SK-N-SH treated with all-trans-retinoic acid at 6 μM for 48 hours (cell line): ENCODE measurements around the gene TBX18.

Source experiments
- ATAC-seq: fragments of 200-7000 bp; cut with Tn5 transposase; 3 replicates; pipeline ENCODE4 v1.9.1; 2020; ENCODE audit warnings: mild to moderate bottlenecking, moderate library complexity
- ARNTL ChIP-seq: fragments of 450-650 bp; formaldehyde crosslinking; IDR thresholded peaks from 2 replicates; pipeline ENCODE4 v1.5.0; 2020; ENCODE audit warnings: low read depth, mild to moderate bottlenecking, moderate library complexity, borderline replicate concordance
- BACH2 ChIP-seq: fragments of 250-450 bp; sonication (Bioruptor Pico); IDR thresholded peaks from 2 replicates; pipeline ENCODE4 v1.9.0; 2021; ENCODE audit warnings: mild to moderate bottlenecking, borderline replicate concordance
- CSDC2 ChIP-seq: fragments of 250-450 bp; sonication (Bioruptor Pico); IDR thresholded peaks from 2 replicates; pipeline ENCODE4 v1.5.0; 2020; ENCODE audit warnings: mild to moderate bottlenecking, moderate library complexity
- ESRRG ChIP-seq: fragments of 250-450 bp; sonication (Bioruptor Pico); IDR thresholded peaks from 2 replicates; pipeline ENCODE4 v1.6.1; 2021; ENCODE audit warnings: mild to moderate bottlenecking
- GLIS3 ChIP-seq: fragments of 250-450 bp; sonication (Bioruptor Pico); IDR thresholded peaks from 2 replicates; pipeline ENCODE4 v1.5.0; 2020; ENCODE audit warnings: mild to moderate bottlenecking, moderate library complexity
- ISL1 ChIP-seq: fragments of 250-450 bp; sonication (Bioruptor Pico); IDR thresholded peaks from 2 replicates; pipeline ENCODE4 v2.1.2; 2022; ENCODE audit warnings: mild to moderate bottlenecking, moderate library complexity
- OSR1 ChIP-seq: fragments of 250-450 bp; sonication (Bioruptor Pico); IDR thresholded peaks from 2 replicates; pipeline ENCODE4 v1.8.0; 2022; ENCODE audit warnings: moderate library complexity, mild to moderate bottlenecking, inconsistent platforms
- PPARA ChIP-seq: fragments of 250-450 bp; sonication (Bioruptor Pico); IDR thresholded peaks from 2 replicates; pipeline ENCODE4 v1.5.0; 2020; ENCODE audit warnings: mild to moderate bottlenecking, borderline replicate concordance
- RARB ChIP-seq: fragments of 250-450 bp; sonication (Bioruptor Pico); IDR thresholded peaks from 2 replicates; pipeline ENCODE4 v1.8.0; 2021; ENCODE audit warnings: mild to moderate bottlenecking, moderate library complexity
- SNAI2 ChIP-seq: fragments of 250-450 bp; sonication (Bioruptor Pico); IDR thresholded peaks from 2 replicates; pipeline ENCODE4 v1.5.0; 2020; ENCODE audit warnings: mild to moderate bottlenecking, moderate library complexity
- TCF4 ChIP-seq: fragments of 250-450 bp; sonication (Bioruptor Pico); IDR thresholded peaks from 2 replicates; pipeline ENCODE4 v1.8.0; 2021; ENCODE audit warnings: mild to moderate bottlenecking, moderate library complexity, borderline replicate concordance
- TOX ChIP-seq: fragments of 250-450 bp; sonication (Bioruptor Pico); IDR thresholded peaks from 2 replicates; pipeline ENCODE4 v1.8.0; 2021; ENCODE audit warnings: mild to moderate bottlenecking, moderate library complexity, borderline replicate concordance
- ZC3H10 ChIP-seq: fragments of 250-450 bp; sonication (Bioruptor Pico); IDR thresholded peaks from 2 replicates; pipeline ENCODE4 v1.5.1; 2021; ENCODE audit warnings: mild to moderate bottlenecking, moderate library complexity
- ZFP3 ChIP-seq: fragments of 250-450 bp; sonication (Bioruptor Pico); IDR thresholded peaks from 2 replicates; pipeline ENCODE4 v1.5.0; 2020; ENCODE audit warnings: mild to moderate bottlenecking, moderate library complexity
- ZFP30 ChIP-seq: fragments of 450-650 bp; formaldehyde crosslinking; IDR thresholded peaks from 2 replicates; pipeline ENCODE4 v1.5.0; 2022; ENCODE audit warnings: mild to moderate bottlenecking, moderate library complexity
- ZNF565 ChIP-seq: fragments of 450-650 bp; formaldehyde crosslinking; conservative IDR thresholded peaks from 2 replicates; pipeline ENCODE4 v1.5.0; 2020; ENCODE audit warnings: low read depth, mild to moderate bottlenecking, moderate library complexity
- ZNF70 ChIP-seq: fragments of 450-650 bp; formaldehyde crosslinking; IDR thresholded peaks from 2 replicates; pipeline ENCODE4 v1.5.0; 2020; ENCODE audit warnings: mild to moderate bottlenecking, moderate library complexity
- ZNF8 ChIP-seq: fragments of 450-650 bp; formaldehyde crosslinking; IDR thresholded peaks from 2 replicates; pipeline ENCODE4 v1.5.0; 2020; ENCODE audit warnings: mild to moderate bottlenecking, moderate library complexity
- TF ChIP-seq, protein P1 (sequence below): fragments of 250-450 bp; sonication (Bioruptor Pico); IDR thresholded peaks from 2 replicates; pipeline ENCODE4 v1.8.0; 2021; ENCODE audit warnings: low read depth, mild to moderate bottlenecking, moderate library complexity, borderline replicate concordance
- TF ChIP-seq, protein P2 (sequence below): fragments of 250-450 bp; sonication (Bioruptor Pico); IDR thresholded peaks from 2 replicates; pipeline ENCODE4 v1.8.0; 2020; ENCODE audit warnings: mild to moderate bottlenecking, moderate library complexity, borderline replicate concordance
- TF ChIP-seq, protein P3 (sequence below): fragments of 250-450 bp; sonication (Bioruptor Pico); IDR thresholded peaks from 2 replicates; pipeline ENCODE4 v1.5.1; 2021; ENCODE audit warnings: mild to moderate bottlenecking, moderate library complexity
- TF ChIP-seq, protein P4 (sequence below): fragments of 250-450 bp; sonication (Bioruptor Pico); IDR thresholded peaks from 2 replicates; pipeline ENCODE4 v1.5.1; 2020; ENCODE audit warnings: low read depth, mild to moderate bottlenecking, moderate library complexity
- TF ChIP-seq, protein P5 (sequence below): fragments of 250-450 bp; sonication (Bioruptor Pico); IDR thresholded peaks from 2 replicates; pipeline ENCODE4 v1.5.0; 2020; ENCODE audit warnings: mild to moderate bottlenecking, moderate library complexity

TBX18 gene

DNA sequence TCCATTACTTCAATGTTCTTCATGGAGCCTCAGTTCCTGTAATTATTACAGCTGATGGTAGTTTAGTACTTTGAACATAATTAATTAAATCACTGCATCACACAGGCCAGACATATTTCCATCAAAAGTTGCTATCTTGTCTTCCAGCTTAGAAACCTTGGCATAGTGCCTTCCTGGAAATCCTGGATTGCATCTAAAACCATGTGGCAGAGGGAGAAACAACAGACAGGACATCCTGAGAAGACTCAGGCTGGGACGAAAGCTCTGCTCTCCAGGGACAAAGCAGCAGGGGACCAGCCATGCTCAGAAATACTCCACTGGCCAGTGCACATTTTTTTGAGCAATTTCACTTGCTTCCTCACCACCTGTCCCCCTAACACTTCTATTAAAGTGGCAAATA lies 55.3 kb downstream of the TBX18 start:
- TF ChIP-seq GLIS3 (CRISPR knock-in tag): no peak
- no peak for TF ChIP-seq TCF4
- TF ChIP-seq, protein P1, sequence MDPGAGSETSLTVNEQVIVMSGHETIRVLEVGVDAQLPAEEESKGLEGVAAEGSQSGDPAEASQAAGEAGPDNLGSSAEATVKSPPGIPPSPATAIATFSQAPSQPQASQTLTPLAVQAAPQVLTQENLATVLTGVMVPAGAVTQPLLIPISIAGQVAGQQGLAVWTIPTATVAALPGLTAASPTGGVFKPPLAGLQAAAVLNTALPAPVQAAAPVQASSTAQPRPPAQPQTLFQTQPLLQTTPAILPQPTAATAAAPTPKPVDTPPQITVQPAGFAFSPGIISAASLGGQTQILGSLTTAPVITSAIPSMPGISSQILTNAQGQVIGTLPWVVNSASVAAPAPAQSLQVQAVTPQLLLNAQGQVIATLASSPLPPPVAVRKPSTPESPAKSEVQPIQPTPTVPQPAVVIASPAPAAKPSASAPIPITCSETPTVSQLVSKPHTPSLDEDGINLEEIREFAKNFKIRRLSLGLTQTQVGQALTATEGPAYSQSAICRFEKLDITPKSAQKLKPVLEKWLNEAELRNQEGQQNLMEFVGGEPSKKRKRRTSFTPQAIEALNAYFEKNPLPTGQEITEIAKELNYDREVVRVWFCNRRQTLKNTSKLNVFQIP: no peak
- no peak for TF ChIP-seq TOX (CRISPR knock-in tag)
- TF ChIP-seq ARNTL: no peak
- TF ChIP-seq, protein P2, sequence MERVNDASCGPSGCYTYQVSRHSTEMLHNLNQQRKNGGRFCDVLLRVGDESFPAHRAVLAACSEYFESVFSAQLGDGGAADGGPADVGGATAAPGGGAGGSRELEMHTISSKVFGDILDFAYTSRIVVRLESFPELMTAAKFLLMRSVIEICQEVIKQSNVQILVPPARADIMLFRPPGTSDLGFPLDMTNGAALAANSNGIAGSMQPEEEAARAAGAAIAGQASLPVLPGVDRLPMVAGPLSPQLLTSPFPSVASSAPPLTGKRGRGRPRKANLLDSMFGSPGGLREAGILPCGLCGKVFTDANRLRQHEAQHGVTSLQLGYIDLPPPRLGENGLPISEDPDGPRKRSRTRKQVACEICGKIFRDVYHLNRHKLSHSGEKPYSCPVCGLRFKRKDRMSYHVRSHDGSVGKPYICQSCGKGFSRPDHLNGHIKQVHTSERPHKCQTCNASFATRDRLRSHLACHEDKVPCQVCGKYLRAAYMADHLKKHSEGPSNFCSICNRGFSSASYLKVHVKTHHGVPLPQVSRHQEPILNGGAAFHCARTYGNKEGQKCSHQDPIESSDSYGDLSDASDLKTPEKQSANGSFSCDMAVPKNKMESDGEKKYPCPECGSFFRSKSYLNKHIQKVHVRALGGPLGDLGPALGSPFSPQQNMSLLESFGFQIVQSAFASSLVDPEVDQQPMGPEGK (CRISPR knock-in tag): no peak
- TF ChIP-seq ZNF70 (CRISPR knock-in tag): no peak
- TF ChIP-seq, protein P3, sequence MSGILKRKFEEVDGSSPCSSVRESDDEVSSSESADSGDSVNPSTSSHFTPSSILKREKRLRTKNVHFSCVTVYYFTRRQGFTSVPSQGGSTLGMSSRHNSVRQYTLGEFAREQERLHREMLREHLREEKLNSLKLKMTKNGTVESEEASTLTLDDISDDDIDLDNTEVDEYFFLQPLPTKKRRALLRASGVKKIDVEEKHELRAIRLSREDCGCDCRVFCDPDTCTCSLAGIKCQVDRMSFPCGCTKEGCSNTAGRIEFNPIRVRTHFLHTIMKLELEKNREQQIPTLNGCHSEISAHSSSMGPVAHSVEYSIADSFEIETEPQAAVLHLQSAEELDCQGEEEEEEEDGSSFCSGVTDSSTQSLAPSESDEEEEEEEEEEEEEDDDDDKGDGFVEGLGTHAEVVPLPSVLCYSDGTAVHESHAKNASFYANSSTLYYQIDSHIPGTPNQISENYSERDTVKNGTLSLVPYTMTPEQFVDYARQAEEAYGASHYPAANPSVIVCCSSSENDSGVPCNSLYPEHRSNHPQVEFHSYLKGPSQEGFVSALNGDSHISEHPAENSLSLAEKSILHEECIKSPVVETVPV: no peak
- no peak for TF ChIP-seq ISL1 (CRISPR knock-in tag)
- no peak for TF ChIP-seq OSR1 (CRISPR knock-in tag)
- no peak for TF ChIP-seq SNAI2 (CRISPR knock-in tag)
- no peak for TF ChIP-seq ZFP3 (CRISPR knock-in tag)
- TF ChIP-seq ZNF565: no peak
- TF ChIP-seq, protein P4, sequence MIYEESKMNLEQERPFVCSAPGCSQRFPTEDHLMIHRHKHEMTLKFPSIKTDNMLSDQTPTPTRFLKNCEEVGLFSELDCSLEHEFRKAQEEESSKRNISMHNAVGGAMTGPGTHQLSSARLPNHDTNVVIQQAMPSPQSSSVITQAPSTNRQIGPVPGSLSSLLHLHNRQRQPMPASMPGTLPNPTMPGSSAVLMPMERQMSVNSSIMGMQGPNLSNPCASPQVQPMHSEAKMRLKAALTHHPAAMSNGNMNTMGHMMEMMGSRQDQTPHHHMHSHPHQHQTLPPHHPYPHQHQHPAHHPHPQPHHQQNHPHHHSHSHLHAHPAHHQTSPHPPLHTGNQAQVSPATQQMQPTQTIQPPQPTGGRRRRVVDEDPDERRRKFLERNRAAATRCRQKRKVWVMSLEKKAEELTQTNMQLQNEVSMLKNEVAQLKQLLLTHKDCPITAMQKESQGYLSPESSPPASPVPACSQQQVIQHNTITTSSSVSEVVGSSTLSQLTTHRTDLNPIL (CRISPR knock-in tag): no peak
- TF ChIP-seq ESRRG (CRISPR knock-in tag): no peak

DNA sequence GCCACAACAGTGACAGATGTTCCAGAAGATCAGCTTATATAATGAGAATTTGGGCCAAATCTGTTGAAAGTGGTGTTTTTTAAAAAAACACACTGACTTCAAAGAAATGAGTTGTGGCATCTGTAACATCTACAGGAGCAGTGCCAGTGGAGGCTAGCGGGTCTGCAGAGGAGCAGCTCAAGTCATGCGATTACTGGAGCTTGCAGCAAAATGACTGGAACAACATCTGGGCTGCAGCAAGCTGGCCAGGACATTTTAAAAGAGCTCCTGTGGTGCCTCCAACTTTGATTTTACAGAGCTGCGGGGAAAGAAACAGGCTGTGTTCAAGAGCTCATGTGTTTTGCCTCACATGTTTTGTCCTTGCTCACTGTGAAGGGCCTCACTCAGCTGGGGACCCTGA lies 57.2 kb downstream of the TBX18 start:
- TF ChIP-seq ZNF70 (CRISPR knock-in tag) (no peak), ZNF8 (CRISPR knock-in tag) (no peak), CSDC2 (no peak), GLIS3 (CRISPR knock-in tag) (no peak), ZC3H10 (no peak), RARB (CRISPR knock-in tag) (no peak), OSR1 (CRISPR knock-in tag) (no peak), ZFP3 (CRISPR knock-in tag) (no peak), TOX (CRISPR knock-in tag) (no peak), PPARA (CRISPR knock-in tag) (no peak), TCF4 (no peak), BACH2 (CRISPR knock-in tag) (no peak), ISL1 (CRISPR knock-in tag) (no peak), ESRRG (CRISPR knock-in tag) (no peak), ZFP30 (CRISPR knock-in tag) (no peak), ZNF565 (no peak)
- TF ChIP-seq, protein P3: no peak
- TF ChIP-seq, protein P2 (CRISPR knock-in tag): no peak
- TF ChIP-seq, protein P5, sequence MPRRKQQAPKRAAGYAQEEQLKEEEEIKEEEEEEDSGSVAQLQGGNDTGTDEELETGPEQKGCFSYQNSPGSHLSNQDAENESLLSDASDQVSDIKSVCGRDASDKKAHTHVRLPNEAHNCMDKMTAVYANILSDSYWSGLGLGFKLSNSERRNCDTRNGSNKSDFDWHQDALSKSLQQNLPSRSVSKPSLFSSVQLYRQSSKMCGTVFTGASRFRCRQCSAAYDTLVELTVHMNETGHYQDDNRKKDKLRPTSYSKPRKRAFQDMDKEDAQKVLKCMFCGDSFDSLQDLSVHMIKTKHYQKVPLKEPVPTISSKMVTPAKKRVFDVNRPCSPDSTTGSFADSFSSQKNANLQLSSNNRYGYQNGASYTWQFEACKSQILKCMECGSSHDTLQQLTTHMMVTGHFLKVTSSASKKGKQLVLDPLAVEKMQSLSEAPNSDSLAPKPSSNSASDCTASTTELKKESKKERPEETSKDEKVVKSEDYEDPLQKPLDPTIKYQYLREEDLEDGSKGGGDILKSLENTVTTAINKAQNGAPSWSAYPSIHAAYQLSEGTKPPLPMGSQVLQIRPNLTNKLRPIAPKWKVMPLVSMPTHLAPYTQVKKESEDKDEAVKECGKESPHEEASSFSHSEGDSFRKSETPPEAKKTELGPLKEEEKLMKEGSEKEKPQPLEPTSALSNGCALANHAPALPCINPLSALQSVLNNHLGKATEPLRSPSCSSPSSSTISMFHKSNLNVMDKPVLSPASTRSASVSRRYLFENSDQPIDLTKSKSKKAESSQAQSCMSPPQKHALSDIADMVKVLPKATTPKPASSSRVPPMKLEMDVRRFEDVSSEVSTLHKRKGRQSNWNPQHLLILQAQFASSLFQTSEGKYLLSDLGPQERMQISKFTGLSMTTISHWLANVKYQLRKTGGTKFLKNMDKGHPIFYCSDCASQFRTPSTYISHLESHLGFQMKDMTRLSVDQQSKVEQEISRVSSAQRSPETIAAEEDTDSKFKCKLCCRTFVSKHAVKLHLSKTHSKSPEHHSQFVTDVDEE: no peak
- TF ChIP-seq, protein P4 (CRISPR knock-in tag): no peak
- ATAC-seq: no peak

More for the DNA sequence above, 55.3 kb downstream of the TBX18 start:
- no peak for ATAC-seq
